ENCODE results near the gene MPP1.

MPP1 gene

DNA sequence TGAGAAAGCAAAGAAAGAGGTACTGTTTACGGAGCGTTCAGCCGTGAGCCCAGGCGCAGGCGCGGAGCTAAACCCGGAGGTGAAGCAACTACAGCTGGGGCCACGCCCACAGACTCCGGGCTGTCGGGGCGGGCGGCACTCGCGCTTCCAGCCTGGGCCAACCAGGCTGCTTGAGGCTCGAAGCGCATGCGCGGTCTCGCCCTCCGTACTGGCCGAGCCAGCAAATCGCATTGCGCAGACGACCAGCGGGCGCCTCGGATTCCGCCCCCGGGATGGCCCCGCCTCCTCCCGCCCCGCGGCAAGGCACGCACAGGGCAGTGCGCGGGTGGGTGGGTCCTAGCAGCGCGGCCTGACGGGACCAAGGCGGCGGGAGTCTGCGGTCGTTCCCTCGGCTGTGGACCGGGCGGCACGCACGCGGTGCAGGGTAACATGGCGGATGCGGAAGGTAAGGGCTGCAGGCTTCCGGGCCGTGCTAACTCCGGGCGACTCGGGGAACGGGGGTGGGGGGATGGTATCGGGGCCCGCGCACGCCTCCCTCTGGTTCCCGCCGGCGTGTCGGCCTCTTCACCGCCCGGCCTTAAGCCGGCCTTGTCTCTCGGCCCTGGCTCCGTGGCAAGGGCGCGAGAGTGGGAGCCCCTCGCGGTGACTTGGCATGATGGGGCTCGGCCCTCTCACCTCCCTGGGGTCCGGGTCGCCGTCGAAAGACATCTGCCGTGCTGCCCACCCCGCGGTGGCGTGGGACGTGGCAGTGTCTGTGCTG lies 42.6 kb downstream of the MPP1 start, which contains the start of gene DKC1 (continued):
- TF ChIP-seq ZNF792 (tag by site-specific recombination; IDR thresholded peaks at IDR 0.05), result no peak

- ChIA-PET CTCF (interaction anchor here (1.2 kb wide), 1 partner anchor 13 kb away, joined by 10 read pairs; no protein-coding TSS in a partner anchor), POLR2A (interaction anchor here (1.2 to 4.2 kb wide), 5 partner anchors 12 to 43 kb away, joined by 5 to 22 read pairs (median 6); partner anchors contain the start of genes GAB3 and MPP1)
These were observed 43.2 kb downstream of the MPP1 start for GRCh38 chrX:154761977-154762536.

GRCh38 chrX:154758696-154759095 lies 46.6 kb downstream of the MPP1 start:
- Histone ChIP-seq H3K27ac (ENCODE audit: extremely low read depth, low read depth, low read length) (no peak overlapping the region), H3K4me3 (ENCODE audit: low read depth, low read length) (no peak overlapping the region), H3K9me3 (ENCODE audit: control insufficient read depth, insufficient read depth, low read depth, low read length) (no peaks in the 10 kb centered on the region), H3K4me1 (ENCODE audit: control insufficient read depth, insufficient read depth, low read length) (no peaks in the 10 kb centered on the region), H3K36me3 (ENCODE audit: control insufficient read depth in 2 of 2, insufficient read depth in 1 of 2, low read length in 2 of 2) (no peaks in the 10 kb centered on the region)
- ChIA-PET POLR2A (no interaction called here), CTCF (interaction anchor here (1.6 kb wide), 1 partner anchor 10 kb away, joined by 6 read pairs; no protein-coding TSS in a partner anchor)
- no peak for TF ChIP-seq ZNF658 (tag by site-specific recombination; IDR thresholded peaks at IDR 0.05)
- no peak for TF ChIP-seq ZSCAN30 (tag by site-specific recombination; IDR thresholded peaks at IDR 0.05)
- TF ChIP-seq ZNF529 (tag by site-specific recombination; IDR thresholded peaks at IDR 0.05; ENCODE audit: insufficient replicate concordance), result no peak
- TF ChIP-seq ZNF544 (tag by site-specific recombination; IDR thresholded peaks at IDR 0.05), result no peak
- TF ChIP-seq ZBTB20 (tag by site-specific recombination; IDR thresholded peaks at IDR 0.05), result no peak
- TF ChIP-seq ZNF610 (tag by site-specific recombination; IDR thresholded peaks at IDR 0.05; ENCODE audit: borderline replicate concordance), result no peak
- no peak for TF ChIP-seq ZNF701 (tag by site-specific recombination; IDR thresholded peaks at IDR 0.05)
- TF ChIP-seq ZNF404 (tag by site-specific recombination; IDR thresholded peaks at IDR 0.05), result no peak
- no peak for TF ChIP-seq YY1 (tag by site-specific recombination; IDR thresholded peaks at IDR 0.05)
- TF ChIP-seq, protein P1, sequence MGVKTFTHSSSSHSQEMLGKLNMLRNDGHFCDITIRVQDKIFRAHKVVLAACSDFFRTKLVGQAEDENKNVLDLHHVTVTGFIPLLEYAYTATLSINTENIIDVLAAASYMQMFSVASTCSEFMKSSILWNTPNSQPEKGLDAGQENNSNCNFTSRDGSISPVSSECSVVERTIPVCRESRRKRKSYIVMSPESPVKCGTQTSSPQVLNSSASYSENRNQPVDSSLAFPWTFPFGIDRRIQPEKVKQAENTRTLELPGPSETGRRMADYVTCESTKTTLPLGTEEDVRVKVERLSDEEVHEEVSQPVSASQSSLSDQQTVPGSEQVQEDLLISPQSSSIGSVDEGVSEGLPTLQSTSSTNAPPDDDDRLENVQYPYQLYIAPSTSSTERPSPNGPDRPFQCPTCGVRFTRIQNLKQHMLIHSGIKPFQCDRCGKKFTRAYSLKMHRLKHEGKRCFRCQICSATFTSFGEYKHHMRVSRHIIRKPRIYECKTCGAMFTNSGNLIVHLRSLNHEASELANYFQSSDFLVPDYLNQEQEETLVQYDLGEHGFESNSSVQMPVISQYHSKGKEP (tag by site-specific recombination; IDR thresholded peaks at IDR 0.05), result no peak
- TF ChIP-seq ZNF362 (tag by site-specific recombination; IDR thresholded peaks at IDR 0.05), result no peak
- no peak for TF ChIP-seq ZNF660 (tag by site-specific recombination; IDR thresholded peaks at IDR 0.05)
- no peak for TF ChIP-seq ZNF24 (tag by site-specific recombination; IDR thresholded peaks at IDR 0.05)
- TF ChIP-seq SCRT1 (tag by site-specific recombination; IDR thresholded peaks at IDR 0.05; ENCODE audit: borderline replicate concordance), result no peak
- no peak for TF ChIP-seq FEZF1 (tag by site-specific recombination; IDR thresholded peaks at IDR 0.05)
- TF ChIP-seq, protein P2, sequence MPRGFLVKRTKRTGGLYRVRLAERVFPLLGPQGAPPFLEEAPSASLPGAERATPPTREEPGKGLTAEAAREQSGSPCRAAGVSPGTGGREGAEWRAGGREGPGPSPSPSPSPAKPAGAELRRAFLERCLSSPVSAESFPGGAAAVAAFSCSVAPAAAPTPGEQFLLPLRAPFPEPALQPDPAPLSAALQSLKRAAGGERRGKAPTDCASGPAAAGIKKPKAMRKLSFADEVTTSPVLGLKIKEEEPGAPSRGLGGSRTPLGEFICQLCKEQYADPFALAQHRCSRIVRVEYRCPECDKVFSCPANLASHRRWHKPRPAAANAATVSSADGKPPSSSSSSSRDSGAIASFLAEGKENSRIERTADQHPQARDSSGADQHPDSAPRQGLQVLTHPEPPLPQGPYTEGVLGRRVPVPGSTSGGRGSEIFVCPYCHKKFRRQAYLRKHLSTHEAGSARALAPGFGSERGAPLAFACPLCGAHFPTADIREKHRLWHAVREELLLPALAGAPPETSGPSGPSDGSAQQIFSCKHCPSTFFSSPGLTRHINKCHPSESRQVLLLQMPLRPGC (tag by site-specific recombination; IDR thresholded peaks at IDR 0.05), result no peak
- TF ChIP-seq ZNF571 (tag by site-specific recombination; IDR thresholded peaks at IDR 0.05), result no peak
- TF ChIP-seq, protein P3, sequence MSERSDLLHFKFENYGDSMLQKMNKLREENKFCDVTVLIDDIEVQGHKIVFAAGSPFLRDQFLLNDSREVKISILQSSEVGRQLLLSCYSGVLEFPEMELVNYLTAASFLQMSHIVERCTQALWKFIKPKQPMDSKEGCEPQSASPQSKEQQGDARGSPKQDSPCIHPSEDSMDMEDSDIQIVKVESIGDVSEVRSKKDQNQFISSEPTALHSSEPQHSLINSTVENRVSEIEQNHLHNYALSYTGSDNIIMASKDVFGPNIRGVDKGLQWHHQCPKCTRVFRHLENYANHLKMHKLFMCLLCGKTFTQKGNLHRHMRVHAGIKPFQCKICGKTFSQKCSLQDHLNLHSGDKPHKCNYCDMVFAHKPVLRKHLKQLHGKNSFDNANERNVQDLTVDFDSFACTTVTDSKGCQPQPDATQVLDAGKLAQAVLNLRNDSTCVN (tag by site-specific recombination; optimal IDR thresholded peaks at IDR 0.05), result no peak

More at GRCh38 chrX:154761977-154762536, 43.2 kb downstream of the MPP1 start:
- Histone ChIP-seq H3K27ac (ENCODE audit: extremely low read depth, low read depth, low read length) (peak overlapping the region; percentile 49), H3K4me3 (ENCODE audit: low read depth, low read length) (peak overlapping the region; percentile 36), H3K36me3 (ENCODE audit: control insufficient read depth in 2 of 2, insufficient read depth in 1 of 2, low read length in 2 of 2) (peaks cover 4 to 26% of the 10 kb centered on the region in 2 experiments; a peak in 2 of 3 replicates), H3K4me1 (ENCODE audit: control insufficient read depth, insufficient read depth, low read length) (no peaks in the 10 kb centered on the region), H3K9me3 (ENCODE audit: control insufficient read depth, insufficient read depth, low read depth, low read length) (no peaks in the 10 kb centered on the region)
- TF ChIP-seq ZNF335 (tag by site-specific recombination; conservative IDR thresholded peaks at IDR 0.05) (0 out of 2 replicates have a peak, but pooled peaks have one; percentile 9), SCRT2 (tag by site-specific recombination; IDR thresholded peaks at IDR 0.05) (peak; percentile 46; the same call in 1 of the 2 replicates), PRDM1 (tag by site-specific recombination; IDR thresholded peaks at IDR 0.05) (peak; percentile 33; the same call in 1 of the 2 replicates), EGR2 (tag by site-specific recombination; IDR thresholded peaks at IDR 0.05; ENCODE audit: low read depth) (no peak)
